ENCODE results near the gene STIMATE.

Gene STIMATE

DNA sequence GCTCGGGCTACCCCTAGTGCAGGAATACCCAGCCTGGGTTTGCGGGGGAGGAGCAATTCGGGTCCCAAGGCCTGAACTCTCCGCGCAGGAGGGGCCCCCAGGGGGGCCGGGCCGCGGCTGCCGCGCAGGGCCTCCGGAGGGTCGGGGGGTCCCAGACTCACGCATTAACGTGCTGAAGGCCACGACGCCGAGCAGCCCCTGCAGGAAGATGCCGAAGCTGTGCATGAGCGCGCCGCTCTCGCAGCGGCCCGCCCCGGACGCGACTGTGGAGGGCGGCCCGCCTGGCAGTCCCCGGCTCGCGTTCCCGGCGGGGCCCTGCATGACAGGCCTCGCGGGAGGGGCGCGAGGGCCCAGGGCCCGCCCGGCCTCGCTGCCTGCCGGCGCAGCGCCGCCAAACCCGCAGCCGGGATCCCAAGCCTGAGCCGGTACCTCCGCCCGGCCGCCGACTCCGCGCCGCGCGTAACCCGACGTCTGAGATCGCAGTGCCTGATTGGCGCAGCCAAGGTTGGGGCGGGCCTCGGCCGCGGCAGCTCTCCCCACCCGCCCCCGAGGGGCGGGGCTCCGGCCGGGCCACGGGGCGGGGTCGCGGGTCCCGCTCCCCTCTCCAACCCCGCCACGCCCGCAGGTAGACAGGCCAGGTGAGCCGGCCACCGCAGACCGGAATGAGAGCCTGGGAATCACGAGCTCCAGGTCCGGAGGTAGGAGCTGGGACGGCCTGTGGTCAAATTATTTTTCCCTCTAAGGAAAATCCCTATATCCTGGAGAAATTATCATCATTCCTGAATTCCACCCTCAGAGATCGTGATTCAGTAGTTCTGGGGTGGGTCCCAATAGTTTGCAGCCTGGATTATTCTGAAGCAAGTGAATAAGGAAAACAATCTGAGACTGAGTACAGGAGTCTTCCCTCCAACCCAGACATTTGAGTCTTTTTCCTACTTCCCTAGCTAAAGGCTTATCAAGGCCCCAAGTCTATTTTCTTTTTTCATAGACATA, at the start of gene STIMATE:
TSS of gene STIMATE (minus strand) at position 419 of the 993 bp plus-strand sequence. CDS start at position 321, 98 bp downstream.
- DNase-seq (ENCODE audit: low read depth), result peak; percentile 85

DNA sequence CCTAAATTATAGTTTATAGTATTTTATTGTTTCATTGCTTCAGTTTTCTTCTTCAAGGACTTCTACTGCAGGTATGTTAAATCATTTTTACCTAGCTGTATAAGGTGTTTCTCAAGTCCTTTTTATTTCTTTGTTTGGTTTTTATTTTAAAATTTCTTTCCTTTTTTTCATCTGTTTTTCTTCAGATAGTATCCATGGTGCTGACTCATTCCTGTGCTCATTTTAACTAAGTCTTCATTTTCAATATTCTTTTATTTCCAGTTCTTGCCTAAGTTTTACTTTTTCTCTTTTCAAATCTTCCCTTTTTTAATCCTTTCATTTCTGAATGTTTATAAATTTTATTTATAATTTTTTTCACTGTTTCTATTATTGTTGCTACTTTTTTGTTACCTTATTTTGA, 42.3 kb upstream of the STIMATE start:
- no peak for DNase-seq (ENCODE audit: low read depth)

DNA sequence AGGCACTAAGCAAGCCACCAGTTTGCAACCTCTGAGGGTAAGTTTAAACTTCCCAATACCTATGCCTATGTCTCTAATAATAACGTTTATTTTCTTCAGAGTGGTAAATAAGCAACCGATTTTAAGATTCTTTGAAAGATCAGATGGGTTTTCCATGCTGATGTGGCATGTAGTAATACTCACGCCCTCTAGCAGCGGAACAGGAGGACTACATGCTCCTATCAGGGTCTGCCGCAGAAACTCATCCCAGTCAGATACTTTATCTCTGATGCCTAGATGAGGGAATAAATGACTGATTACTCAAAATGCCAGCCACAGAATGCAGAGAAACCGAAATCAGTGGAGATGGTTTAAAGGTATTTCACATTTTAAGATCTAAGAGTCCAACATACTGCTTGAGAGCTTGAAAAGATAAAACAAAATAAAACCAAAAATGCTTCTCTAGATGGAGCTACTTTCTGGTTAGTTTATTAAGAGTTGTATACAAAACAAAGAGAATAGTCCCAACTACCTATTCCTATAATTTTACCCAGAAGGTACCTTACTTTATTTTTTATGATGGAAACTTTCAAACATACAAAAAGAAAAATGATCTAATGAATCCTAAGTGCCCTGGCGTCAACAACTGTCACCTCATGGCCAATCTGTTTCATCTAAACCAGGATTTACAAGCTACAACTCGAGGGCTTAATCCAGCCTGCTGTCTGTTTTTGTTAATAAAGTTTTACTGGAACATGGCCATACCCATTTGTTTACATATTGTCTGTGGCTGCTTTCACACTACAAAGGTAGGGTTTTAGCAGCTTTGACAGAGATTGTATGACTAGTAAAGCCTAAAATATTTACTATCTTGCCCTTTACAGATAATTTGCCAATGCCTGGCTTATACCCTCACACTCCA, 37.5 kb upstream of the STIMATE start:
- DNase-seq (ENCODE audit: low read depth), result peak; percentile 16

DNA sequence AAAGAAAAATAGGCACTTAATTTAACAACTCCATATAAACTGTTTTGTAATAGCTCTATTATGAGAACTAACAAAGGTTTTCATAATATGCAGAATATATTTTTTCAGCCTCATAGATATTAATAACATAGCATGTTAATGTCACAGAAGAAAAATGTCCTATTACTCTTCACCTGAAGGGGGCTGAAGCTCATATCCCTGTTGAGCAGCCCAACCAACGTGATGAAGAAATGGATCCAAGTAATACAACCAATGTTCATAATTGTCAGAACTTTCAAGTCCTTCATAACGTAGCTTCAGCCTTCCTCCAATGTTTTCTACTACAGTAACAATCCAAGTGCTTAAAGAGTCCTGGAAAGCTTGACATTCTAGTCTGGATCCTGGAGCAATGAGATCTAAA, 34.5 kb upstream of the STIMATE start:
- no peak for DNase-seq (ENCODE audit: low read depth)

DNA sequence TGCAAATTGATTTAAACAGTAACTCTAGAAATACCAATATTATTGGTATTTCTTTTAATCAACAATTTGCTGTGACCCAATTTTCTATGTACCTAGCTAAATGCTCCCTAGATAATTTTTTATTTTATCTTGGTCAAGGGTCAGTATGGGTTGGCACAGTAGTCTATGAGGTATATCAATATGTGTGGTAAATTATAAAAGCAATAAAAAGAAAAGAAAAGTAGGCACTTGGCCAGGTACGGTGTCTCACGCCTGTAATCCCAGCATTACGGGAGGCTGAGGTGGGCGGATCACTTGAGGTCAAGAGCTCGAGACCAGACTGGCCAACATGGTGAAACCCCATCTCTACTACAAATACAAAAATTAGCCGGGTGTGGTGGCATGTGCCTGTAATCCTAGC, 34.0 kb upstream of the STIMATE start:
- DNase-seq (ENCODE audit: low read depth), result no peak

DNA sequence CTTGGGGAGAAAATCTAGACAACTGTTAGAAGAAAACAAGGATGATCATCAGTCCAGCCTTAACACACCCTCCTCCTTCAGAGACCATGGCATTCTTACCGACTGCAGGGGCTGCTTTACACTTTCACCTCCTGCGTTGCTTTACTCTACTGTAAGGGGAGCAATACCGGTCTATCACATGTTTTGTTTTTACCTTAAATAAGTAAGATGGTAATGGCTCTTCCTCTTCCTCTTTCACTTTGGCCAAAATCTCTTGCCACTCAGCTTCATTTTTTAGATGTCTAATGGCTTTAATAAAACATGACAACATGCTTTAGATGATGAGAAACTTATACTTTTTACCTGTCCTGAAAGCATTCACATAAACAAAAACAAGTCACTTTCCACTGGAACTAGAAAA, 33.4 kb upstream of the STIMATE start:
- DNase-seq (ENCODE audit: low read depth), result no peak

DNA sequence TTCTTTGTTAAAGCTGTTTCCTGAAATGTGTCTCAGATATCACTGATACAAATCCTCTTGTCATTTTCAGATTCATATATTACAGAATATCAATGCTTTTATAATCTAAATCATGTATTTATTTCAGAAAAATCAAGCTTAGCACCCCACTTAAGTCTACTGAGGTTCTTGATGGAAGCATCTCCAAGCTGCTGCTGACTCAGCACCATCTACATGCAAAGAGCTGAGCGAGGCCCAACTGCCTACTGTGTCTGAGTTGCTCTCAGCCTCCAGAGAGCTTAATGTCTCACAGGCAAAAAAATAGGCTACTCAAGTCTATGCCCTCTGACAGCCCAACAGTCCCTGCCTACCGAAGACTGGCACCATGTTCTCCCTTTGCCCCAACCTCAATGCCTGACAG, 29.2 kb upstream of the STIMATE start:
- DNase-seq (ENCODE audit: low read depth), result no peak

DNA sequence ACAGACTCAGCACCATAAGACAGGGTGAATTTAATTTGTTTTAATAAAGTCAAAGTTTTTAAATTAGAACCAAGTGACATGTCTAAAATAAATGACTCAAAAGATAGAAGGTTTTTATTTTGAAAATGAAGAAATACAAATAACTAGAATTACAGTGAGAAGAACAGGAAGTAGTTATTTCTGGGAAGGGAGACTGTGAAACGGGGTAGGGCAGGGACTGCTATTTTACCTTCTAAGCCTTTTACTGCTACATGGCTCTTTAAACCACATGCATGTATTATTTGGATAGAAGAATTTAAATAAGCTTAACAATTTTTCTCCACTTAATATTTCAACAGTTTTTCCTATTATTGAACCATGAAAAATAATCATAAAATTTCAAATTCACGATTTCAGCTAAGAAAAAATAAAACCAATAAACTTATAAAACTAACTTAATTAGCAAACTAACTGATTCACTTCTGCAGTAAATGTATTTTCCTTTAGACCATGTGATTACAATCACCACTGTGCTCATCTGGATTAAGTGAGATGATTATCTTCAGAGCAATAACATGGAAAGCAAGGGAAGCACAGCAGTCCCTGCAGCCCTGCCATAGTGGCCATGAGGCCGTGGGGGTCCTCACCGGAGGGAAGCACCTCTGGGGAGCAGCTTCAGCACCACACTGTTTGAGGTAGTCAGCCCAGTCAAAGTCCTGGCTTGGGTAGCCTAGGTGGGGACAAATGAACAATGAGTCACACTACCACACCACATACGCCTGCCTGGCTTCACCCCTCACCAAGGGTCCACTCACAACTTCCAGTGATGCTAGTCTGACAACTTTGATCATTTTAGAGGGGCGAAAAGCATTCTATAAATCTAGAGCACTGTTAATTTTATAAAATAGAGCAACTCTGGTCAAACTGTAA, 28.3 kb upstream of the STIMATE start:
- DNase-seq (ENCODE audit: low read depth), result no peak

DNA sequence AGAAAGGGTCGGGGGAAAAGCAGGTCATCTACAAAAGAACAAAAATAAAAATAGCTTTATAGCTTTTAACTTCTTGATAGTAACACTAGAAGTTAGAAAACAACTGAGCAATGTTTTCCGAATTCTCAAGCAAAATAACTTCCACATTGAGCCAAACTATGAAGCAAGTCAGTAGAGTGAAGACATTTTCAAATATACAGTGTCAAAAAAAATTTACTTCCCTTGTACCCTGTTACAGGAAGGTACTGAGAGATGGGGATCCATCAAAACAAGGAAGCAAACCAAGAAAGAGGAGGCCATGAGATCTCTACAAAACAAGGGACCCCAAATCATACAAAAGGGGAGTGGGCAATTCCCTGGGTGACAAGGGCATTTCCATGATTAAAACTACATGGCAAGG, 26.6 kb upstream of the STIMATE start:
- no peak for DNase-seq (ENCODE audit: low read depth)

DNA sequence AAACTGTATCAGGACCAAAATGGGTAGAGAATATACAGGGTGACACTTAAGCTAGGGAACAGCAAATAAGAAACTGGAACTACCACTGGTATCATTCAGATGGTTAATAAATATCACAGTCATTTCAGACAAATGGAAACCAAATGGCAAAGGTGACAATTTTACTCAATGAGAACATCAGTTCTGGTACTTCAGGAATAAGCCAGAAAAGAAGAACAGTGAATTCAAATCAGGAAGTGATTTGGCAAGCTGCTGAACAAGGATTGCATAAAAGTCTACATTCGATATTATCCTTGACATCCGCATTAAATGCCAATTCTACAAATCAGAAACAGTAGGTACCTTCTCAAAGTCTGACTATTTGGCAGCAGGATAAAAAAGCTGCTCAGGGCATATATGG, 23.5 kb upstream of the STIMATE start:
- DNase-seq (ENCODE audit: low read depth), result no peak

DNA sequence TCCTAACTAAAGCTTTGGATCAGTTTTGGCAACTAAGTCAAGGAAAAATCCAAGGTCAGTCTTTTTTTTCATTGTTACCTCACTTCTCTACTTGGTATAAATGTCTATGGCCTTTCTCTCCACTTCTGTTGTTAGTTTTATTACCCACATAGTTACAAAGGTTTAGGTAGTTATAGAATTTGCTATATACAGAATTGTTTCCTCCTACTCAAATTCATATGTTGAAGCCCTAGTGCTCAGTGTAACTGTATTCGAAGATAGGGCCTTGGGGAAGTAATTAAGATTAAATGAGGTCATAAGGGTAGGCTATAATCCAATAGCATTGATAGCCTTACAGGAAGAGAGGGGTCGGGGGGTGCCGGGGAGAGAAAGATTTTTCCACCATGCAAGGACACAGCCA, 19.7 kb upstream of the STIMATE start:
- no peak for DNase-seq (ENCODE audit: low read depth)

DNA sequence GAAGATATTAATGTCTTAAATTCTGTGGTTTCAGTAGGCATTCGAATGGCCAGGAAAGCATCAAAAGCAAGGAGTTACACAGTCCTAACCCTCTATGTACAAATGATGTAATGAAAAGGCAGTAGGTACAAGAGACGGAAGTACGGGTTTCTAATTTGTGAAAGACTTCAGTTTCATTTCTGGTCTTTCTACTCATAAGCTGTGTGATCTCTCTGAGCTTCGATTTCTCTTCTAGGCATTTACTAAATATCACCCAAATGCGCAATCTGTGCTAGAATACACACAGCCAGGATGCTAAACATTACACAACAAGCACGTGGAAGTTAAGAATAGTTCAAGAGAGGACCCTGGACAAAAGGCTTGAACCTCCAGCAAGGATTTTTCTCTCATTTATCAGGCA, 17.9 kb upstream of the STIMATE start:
- no peak for DNase-seq (ENCODE audit: low read depth)

DNA sequence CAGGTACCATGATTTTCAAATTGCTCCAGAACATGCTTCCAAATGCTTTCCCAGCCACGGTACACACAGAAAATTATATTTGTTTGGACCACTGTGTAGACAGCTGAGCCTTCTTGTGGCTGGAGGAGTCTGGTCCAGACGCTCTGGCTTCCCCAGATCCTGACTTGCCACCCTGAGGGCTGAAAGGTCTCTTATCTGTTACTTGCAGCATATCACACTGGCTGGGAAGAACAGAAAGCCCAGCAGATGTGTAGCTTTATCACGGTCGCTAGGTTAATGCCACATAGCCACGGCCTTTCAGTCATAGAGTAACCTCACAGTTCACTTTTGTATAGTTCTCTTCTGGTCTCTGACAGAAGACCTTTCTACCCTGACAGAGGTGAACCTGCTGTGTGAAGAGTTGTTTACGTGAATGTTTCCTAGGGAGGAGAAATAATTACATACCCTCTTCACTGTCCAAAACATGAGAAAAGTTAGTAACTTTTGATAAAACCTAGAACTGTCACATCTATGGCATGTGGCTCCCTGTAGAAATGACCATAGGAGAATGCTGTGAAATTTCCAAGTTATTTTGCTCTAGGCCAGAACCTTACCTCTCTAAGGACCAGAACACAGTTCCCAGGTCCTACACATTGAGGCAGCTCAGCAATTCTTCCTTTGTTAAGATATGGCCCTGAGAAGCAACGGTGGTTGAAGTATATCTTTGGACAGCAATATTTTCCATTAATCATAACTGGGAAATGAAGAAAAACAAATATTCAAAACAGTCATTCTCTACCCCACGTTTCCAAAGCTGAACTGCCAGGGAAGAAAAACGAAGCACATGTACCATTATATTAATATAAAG, 15.8 kb upstream of the STIMATE start:
- DNase-seq (ENCODE audit: low read depth), result no peak

DNA sequence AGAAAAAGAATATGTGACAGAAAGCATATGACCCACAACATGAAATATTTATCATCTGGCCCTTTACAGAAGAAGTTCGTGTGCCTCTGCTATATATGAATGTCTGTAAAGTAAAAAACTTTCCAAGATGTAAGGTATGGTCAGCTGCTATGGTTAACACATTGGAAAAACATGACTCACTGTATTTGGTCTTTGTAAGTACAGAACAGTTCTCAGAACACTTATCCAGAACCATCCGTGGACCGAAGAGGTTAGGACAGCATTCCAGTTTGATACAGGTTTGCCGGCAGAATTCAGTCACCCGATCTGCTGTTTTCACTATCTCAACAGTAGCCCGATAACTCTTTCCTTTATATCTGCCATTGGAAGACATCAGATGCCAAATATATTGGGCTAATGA, 13.5 kb upstream of the STIMATE start:
- DNase-seq (ENCODE audit: low read depth), result no peak

DNA sequence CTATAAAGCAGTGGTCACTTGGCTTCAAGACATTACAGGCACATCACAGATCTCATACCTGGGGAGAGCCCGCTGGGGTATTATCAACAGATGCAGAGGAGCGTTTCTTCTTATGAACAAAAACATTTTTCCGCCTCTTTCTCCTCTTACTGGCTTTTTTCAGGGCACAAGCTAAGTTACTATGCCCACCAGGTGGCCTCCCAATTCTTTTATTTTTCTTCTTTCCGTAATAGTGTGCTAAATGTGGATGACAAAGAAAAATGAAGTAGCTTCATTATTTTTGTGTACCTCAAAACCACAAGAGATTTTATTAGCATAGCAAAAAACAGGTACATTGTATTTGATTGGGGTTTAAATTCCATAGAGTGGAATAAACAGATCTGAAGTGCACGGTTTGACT, 10.1 kb upstream of the STIMATE start:
- no peak for DNase-seq (ENCODE audit: low read depth)

DNA sequence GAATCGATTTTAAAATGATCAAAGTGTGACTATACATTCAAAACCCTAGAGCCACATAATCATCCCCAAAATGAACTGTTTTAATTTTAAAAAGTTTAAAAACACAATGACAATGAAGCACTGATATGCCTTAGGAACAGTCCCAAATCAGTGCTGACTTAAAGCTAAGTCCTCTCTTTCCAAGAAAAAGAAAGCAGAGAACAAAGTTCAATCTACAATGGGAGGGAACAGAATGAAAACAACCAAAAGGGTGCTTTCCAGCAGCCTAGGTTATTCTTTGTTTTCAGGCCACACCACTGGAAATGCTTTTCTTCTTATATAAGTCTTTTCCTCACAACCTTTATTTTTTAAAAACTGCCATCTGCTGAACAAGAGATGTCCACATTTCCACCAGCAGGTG, 7.2 kb upstream of the STIMATE start:
- no peak for DNase-seq (ENCODE audit: low read depth)

DNA sequence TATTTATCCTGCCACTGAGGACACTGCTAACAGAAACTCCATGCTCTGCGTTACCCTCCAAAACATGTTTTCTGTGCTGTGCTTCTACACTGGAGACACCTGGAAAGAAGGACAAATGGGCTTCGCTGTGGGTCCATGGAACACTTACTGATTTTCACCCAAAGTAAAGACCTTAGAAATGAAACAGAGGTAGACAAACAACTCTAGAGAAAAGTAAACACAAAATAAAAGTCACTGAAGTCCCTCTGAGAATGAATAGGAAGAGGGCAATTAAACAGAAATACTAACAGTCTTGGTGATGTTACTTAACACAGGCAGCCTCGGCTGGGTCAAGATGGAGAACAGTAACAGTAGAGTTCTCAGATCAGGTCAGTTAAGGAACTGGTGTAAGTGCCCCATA, 6.7 kb upstream of the STIMATE start:
- DNase-seq (ENCODE audit: low read depth), result no peak

DNA sequence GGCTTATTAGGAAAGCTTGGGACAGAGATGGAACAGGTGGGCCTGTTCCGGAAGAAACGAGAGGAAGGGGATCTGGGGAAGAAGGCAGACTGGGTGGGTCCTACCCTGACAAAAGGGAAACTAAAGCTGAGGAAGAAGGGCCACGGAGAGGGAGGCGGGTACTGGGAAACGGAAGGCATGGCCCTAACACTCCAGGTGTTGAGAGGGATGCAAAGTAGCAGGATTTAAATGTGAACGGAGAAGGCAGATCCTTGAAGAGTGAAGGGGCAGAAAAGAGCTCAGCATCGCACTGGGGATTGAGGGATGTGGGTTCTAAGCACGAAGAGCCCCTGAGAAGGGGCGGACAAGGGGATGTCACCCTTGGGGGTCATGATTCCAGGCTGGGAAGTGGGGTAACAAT, 735 bp downstream of the STIMATE start:
- DNase-seq (ENCODE audit: low read depth), result no peak

DNA sequence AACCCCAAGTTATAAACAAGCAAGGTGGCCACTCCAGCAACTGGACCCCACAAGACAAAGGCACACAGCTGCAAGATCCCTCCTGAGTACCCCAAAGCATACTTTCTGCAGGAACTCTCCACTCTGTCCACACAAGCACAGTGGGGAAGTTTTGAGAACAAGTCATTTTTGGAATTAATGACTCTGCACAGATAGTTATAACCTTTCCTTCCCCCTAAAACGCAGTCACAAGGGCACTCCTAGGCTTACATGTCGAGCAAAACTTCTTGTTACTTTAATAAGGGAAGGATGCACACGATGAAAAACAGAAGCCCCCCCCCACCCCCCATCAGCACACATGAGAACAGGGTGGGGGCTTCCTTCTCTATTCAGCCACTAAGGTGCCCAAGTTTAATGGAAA, 1.2 kb downstream of the STIMATE start:
- no peak for DNase-seq (ENCODE audit: low read depth)

DNA sequence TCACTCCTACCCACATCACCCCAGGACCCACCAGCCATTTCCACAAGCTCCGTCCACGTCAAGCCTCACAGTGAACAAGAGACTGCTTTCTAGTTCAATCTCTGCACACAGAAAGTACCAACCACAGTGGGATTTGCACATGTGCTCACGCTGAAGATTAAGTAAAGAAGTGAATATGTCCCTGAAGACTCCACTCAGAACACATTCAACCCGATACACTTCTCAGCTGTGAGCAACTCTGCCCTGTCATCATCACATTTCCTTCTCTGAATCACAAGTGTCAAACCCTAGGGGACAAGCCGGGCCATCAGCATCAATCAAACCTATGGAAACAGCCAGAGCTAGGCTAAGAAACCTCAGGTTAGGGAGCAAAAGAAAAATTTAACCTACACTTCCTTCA, 1.9 kb downstream of the STIMATE start:
- DNase-seq (ENCODE audit: low read depth), result no peak

DNA sequence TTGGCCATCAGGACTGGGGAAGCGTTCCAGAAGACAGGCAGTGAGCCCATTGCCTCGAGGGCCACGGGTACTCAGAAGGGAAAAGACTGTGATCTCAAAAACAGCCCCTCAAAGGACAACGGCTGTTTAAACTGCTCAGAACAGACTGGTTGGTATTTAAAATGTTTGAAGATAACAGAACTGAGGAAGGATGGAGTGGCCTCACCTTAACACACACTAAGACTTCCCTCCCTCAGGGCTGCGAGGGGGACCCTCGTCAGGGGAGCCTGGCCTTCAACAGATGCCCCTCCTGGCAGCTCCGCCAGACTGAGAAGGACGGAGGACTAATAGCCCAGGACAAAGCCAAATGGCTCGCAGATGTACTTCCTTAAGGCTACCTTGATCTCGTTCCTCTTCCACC, 2.6 kb downstream of the STIMATE start:
- DNase-seq (ENCODE audit: low read depth), result no peak
